MV-4-11 (cell line): ENCODE data around the gene PTPRN2.

Source experiments
- DNase-seq: peaks from one replicate; lab custom pipeline; 2025; lab: John Stamatoyannopoulos, UW

PTPRN2 gene

GRCh38 chr7:158087196-158087595 is 500.4 kb downstream of the PTPRN2 start:
- DNase-seq = no peak

DNA sequence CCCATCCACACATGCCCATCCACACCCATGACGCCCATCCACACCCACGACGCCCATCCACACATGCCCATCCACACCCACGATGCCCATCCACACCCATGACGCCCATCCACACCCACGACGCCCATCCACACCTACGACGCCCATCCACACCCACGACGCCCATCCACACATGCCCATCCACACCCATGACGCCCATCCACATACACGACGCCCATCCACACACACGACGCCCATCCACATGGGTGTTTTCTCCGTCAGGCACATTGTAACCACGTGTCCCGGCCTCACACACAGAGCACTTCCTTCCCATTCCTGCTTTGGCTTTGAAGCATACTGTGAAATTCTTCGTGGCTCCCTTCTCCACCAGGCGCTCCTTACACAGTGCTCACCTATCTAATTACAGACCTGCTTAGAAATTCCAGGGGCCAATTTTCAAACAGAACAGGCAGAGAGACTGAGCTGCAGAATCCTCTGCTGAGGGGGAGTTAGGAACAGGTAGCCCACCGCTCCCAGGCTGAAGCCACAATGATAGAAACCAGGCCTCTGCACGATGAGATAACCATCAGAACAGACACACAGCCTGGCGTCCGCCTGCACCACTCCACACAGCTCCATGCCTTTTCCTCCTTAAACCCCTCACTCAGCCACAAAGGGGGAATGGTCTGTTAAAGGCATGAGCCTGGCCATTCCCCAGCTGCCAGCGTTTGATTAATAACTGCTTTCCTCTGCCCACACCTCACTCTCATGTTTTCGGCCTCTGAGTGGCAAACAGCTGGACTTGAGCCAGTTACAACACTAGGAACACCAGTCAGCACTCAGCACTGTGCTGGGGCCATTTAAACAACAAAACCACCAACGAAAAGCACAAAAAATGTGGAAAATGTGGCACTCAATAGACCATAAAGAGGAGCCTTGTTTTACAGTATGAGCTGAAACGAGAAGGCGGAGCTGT is 501.6 kb downstream of the PTPRN2 start:
- DNase-seq = no peak

GRCh38 chr7:158084555-158084954 is 503.1 kb downstream of the PTPRN2 start:
- DNase-seq = no peak

DNA sequence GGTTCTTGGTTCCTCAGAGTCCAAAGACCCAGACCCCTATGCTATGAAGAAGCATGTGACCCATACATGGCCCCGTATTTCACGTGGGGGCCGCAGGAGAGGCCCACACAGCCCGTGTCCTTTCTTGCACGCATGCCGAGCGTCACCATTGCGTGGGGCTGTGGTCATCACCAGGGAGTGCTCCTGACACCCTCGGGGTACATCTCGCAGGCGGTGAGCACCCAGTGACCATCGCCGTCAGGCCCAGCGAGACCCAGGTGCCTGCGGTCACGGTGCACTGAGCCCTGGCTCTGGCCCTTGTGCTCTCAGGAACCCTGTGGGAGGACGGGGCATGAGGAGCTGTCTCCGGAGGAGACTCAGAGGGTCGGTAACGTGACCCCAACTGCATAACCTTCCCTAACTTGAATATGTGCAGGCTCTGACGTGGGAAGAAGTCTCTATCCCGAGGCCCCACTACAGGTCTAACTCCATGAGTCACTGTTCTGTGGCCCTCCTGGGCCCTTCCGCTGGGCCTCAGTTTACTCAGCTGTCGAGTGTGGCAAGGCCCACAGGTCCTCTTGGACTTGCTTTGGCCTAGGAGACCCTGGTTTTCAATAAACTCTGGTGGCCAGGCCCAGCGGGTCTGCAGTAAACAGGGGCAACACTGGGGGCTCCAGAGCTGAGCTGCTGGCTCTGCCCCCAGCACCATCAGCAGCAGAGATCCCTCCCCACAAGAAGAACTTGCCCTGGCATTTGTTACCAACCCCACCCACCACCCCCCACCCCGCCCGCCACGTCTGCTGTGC is 503.9 kb downstream of the PTPRN2 start:
- DNase-seq = no peak

GRCh38 chr7:158082761-158083160 is 504.9 kb downstream of the PTPRN2 start:
- DNase-seq = no peak

GRCh38 chr7:158080899-158081445 is 506.7 kb downstream of the PTPRN2 start:
- DNase-seq = no peak

GRCh38 chr7:158077934-158078910 is 509.4 kb downstream of the PTPRN2 start:
- no peak for DNase-seq

GRCh38 chr7:158077151-158077840 is 510.3 kb downstream of the PTPRN2 start:
- no peak for DNase-seq

- no peak for DNase-seq
Observed at GRCh38 chr7:158076656-158077055, 511.0 kb downstream of the PTPRN2 start.

GRCh38 chr7:158076215-158076614 is 511.4 kb downstream of the PTPRN2 start:
- DNase-seq = no peak

DNA sequence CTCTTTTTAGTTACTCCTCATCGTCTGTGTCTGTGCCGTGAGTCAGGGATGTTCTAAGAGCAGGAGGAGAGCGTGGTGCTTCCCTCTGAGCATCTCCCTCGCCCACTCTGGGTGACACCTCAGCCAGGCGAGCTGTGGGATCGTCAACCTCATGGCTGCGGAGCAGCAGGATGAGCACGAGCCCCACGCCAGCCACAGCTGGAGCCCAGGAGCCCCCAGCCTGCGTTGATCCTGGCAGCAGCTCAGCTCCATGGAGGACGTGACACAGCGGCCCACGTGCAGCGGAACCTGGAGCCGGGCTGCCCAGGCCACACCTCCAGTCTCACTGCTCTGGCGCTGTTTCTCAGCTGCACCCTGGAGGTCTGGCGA is 512.0 kb downstream of the PTPRN2 start:
- no peak for DNase-seq

GRCh38 chr7:158074896-158075632 is 512.6 kb downstream of the PTPRN2 start:
- no peak for DNase-seq

DNA sequence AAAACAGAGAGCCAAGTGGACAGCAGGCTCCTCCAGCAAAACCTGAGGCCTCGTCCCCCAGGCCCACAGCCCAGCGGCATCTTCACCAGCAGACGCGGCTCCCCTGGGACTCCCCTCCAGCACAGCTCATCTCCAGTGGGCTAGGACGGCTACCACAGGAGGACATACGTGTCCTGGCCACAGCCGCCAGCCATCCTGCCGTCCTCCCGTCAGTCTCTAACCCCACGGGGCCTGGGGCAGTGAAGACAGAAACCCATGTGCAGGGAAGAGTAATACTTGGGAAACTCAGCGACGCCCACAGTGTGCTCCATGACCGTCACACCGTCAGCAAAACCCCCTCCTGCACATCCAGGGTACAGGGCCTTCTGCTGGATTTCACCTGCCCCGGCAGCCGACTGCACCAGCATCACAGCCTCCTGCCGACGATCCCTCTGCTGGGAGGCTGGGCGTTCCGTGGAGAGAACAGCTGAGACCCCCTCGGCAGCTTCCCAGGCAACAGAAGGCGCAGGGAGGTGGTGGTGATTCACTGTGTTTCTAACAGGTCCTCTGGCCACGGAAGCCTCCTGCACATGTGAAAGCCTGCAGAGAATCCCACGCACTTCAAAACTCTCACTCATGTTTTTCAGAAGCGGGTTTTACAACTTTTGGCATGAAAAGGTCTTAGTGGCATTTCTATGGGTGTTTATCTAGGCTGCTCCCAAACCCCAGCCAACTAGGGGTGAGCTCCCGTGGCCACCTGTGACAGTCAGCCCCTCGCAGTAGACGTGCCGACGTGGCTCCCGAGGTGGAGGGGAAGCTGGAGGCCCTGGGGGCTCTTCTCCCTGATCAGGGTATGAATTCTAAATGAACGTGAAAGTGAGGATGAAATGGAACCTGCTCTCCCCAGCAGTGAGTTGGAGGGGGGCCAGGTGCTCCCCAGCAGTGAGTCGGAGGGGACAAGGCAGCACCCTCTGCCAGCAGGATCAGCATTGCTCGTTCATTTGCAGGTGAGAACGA is 513.5 kb downstream of the PTPRN2 start:
- DNase-seq = no peak

GRCh38 chr7:158072991-158073730 is 514.5 kb downstream of the PTPRN2 start:
- no peak for DNase-seq

- no peak for DNase-seq
Observed at GRCh38 chr7:158070222-158070920, 517.3 kb downstream of the PTPRN2 start.

GRCh38 chr7:158068853-158069252 is 518.8 kb downstream of the PTPRN2 start:
- DNase-seq = no peak

- no peak for DNase-seq
Observed at GRCh38 chr7:158067931-158068482, 519.6 kb downstream of the PTPRN2 start.
